ENCODE data around the gene PLS1. TPM values are rescaled to one million over a fixed set of nuclear protein-coding genes. Genes with fewer than 3 reads are reported as not detected.
A peak's percentile ranks its signal among the peaks of the same experiment; 100 is the strongest.
"Not testable (repeated sequence)": the region's sequence is repeated elsewhere in the genome, so short reads cannot be mapped to it uniquely, and the experiment has no call there.

The PLS1 gene
- total RNA-seq (2.7 and 5.0 TPM in 2 replicates), polyA plus RNA-seq (3.4 and 7.4 TPM in 2 replicates)

- DNase-seq (ENCODE audit: low read depth in 1 of 2, low spot score in 1 of 2) = peak; percentile 80 to 88
- Histone ChIP-seq H3K27ac (peak within 1 kb of the TSS; percentile 73), H3K4me1 (ENCODE audit: low read depth) (peaks cover 3% of the 10 kb centered on the region), H3K36me3 (no peaks in the 10 kb centered on the region), H3K9me3 (ENCODE audit: low read depth) (no peaks in the 10 kb centered on the region), H3K4me3 (peak within 1 kb of the TSS; percentile 57), H3K27me3 (peaks cover 3% of the 10 kb centered on the region)
- no peak for TF ChIP-seq CTCF (IDR thresholded peaks at IDR 0.05; ENCODE audit: low read depth, low read length)
These were observed at the start of gene PLS1 for GRCh38 chr3:142595951-142596725. Gene PLS1, plus strand, starts transcription at chr3:142596393. Its CDS starts 67,845 bp downstream, at chr3:142664238.

- Histone ChIP-seq H3K4me3 (no peak overlapping the region), H3K4me1 (ENCODE audit: low read depth) (no peaks in the 10 kb centered on the region), H3K27ac (no peak overlapping the region), H3K36me3 (peaks cover 16% of the 10 kb centered on the region), H3K9me3 (ENCODE audit: low read depth) (no peaks in the 10 kb centered on the region), H3K27me3 (no peaks in the 10 kb centered on the region)
- TF ChIP-seq CTCF (IDR thresholded peaks at IDR 0.05; ENCODE audit: low read depth, low read length) = no peak
- DNase-seq (ENCODE audit: low read depth in 1 of 2, low spot score in 1 of 2) = no peak
These were observed 46.2 kb upstream of the PLS1 start for GRCh38 chr3:142549986-142550385.

DNA sequence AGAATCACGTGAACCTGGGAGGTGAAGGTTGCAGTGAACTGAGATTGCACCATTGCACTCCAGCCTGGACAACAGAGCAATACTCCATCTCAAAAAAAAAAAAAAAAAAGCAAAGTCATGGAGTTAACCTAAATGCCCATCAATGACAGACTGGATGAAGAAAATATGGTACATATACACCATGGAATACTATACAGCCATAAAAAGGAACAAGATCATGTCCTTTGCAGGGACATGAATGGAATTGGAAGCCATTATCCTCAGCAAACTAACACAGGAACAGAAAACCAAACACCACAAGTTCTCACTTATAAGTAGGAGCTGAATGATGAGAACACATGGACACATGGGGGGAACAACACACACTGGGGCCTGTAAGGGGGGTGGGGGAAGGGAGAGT is 43.6 kb upstream of the PLS1 start:
- H3K4me1 ChIP-seq (ENCODE audit: low read depth); DNase-seq (ENCODE audit: low read depth in 1 of 2, low spot score in 1 of 2); H3K27ac ChIP-seq; H3K9me3 ChIP-seq (ENCODE audit: low read depth); H3K27me3 ChIP-seq; H3K4me3 ChIP-seq: not testable (repeated sequence)
- H3K36me3 ChIP-seq = peaks cover 25% of the 10 kb centered on the region

DNA sequence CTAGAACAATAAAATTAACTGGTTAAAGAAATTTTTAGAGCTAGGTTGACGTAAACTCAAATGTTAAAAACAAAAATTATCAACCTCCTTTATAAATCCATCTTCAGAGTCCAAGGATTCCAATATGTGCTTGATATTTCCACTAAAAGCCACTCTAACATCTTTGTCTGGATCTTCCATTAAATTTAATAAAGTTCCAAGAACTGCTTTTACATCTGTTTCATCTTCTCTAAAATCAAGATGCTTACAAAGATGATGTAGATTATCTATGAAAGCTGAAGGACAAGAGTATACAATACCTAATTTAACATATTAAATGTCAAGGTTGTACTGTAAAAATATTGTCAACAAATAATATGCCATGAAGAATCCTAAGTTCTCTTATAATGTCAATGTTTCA is 42.5 kb upstream of the PLS1 start:
- H3K27ac ChIP-seq = no peak overlapping the region
- no peak for TF ChIP-seq CTCF (IDR thresholded peaks at IDR 0.05; ENCODE audit: low read depth, low read length)
- H3K4me3 ChIP-seq = no peak overlapping the region
- H3K9me3 ChIP-seq (ENCODE audit: low read depth) = no peaks in the 10 kb centered on the region
- H3K36me3 ChIP-seq = peaks cover 26% of the 10 kb centered on the region
- DNase-seq (ENCODE audit: low read depth in 1 of 2, low spot score in 1 of 2) = no peak
- no peaks in the 10 kb centered on the region for H3K27me3 ChIP-seq
- H3K4me1 ChIP-seq (ENCODE audit: low read depth) = no peaks in the 10 kb centered on the region

GRCh38 chr3:142560118-142560517 is 36.1 kb upstream of the PLS1 start:
- H3K27me3 ChIP-seq = no peaks in the 10 kb centered on the region
- H3K9me3 ChIP-seq (ENCODE audit: low read depth) = no peaks in the 10 kb centered on the region
- no peak for DNase-seq (ENCODE audit: low read depth in 1 of 2, low spot score in 1 of 2)
- TF ChIP-seq CTCF (IDR thresholded peaks at IDR 0.05; ENCODE audit: low read depth, low read length) = no peak
- peaks cover 14% of the 10 kb centered on the region for H3K36me3 ChIP-seq
- H3K4me3 ChIP-seq = no peak overlapping the region
- H3K27ac ChIP-seq = no peak overlapping the region
- no peaks in the 10 kb centered on the region for H3K4me1 ChIP-seq (ENCODE audit: low read depth)

- H3K27me3 ChIP-seq = no peaks in the 10 kb centered on the region
- TF ChIP-seq CTCF (IDR thresholded peaks at IDR 0.05; ENCODE audit: low read depth, low read length) = no peak
- H3K4me3 ChIP-seq = no peak overlapping the region
- no peaks in the 10 kb centered on the region for H3K4me1 ChIP-seq (ENCODE audit: low read depth)
- no peak overlapping the region for H3K27ac ChIP-seq
- no peak for DNase-seq (ENCODE audit: low read depth in 1 of 2, low spot score in 1 of 2)
- no peaks in the 10 kb centered on the region for H3K9me3 ChIP-seq (ENCODE audit: low read depth)
- peaks cover 5% of the 10 kb centered on the region for H3K36me3 ChIP-seq
These were observed 32.6 kb upstream of the PLS1 start for GRCh38 chr3:142563496-142563997.

Measured in cardiac muscle cell (in vitro differentiated cells and primary cell).